Measurements from ENCODE around the gene UBC.

GRCh38 chr12:124963211-124963610 lies 48.8 kb upstream of the UBC start:
- TF ChIP-seq EZH2 (IDR thresholded peaks at IDR 0.05): no peak
- no peak for TF ChIP-seq POLR2AphosphoS5 (IDR thresholded peaks at IDR 0.05; ENCODE audit: borderline replicate concordance, low read depth, low read length)
- no peak for TF ChIP-seq FOXP2 (optimal IDR thresholded peaks at IDR 0.05; ENCODE audit: control extremely low read depth, extremely low read length, insufficient read depth)
